Mucosa of rectum (tissue), 2 donors: ENCODE data around the gene NRIP3.
"Not testable (repeated sequence)": the region's sequence is repeated elsewhere in the genome, so short reads cannot be mapped to it uniquely, and the experiment has no call there.

Experiments
- H3K27ac ChIP-seq, 2 donors: one replicate each; pipeline ENCODE4 v1.7.0; 2013; ENCODE audit warnings: inconsistent platforms in 2 of 2, low read depth in 2 of 2, low read length in 2 of 2
- H3K27me3 ChIP-seq, 2 donors: one replicate each; pipeline ENCODE4 v1.7.0; 2013; ENCODE audit warnings: low read length in 2 of 2; ENCODE audit not compliant: control insufficient read depth in 2 of 2, insufficient read depth in 2 of 2
- H3K36me3 ChIP-seq, 2 donors: one replicate each; pipeline ENCODE4 v1.7.0; 2013; ENCODE audit warnings: low read length in 2 of 2; ENCODE audit not compliant: control insufficient read depth in 2 of 2, insufficient read depth in 2 of 2
- H3K4me1 ChIP-seq, 2 donors: one replicate each; pipeline ENCODE4 v1.7.0; 2013; ENCODE audit warnings: low read length in 2 of 2, mild to moderate bottlenecking in 1 of 2; ENCODE audit not compliant: control insufficient read depth in 2 of 2, insufficient read depth in 2 of 2
- H3K4me3 ChIP-seq, 2 donors: one replicate each; pipeline ENCODE4 v1.7.0; 2013; ENCODE audit warnings: low read length in 2 of 2
- H3K9ac ChIP-seq, 2 donors: one replicate each; pipeline ENCODE4 v1.7.0; 2013; ENCODE audit warnings: low read length in 2 of 2, low read depth in 1 of 2, mild to moderate bottlenecking in 1 of 2
- H3K9me3 ChIP-seq, 2 donors: one replicate each; pipeline ENCODE4 v1.7.0; 2013; ENCODE audit warnings: low read length in 2 of 2; ENCODE audit not compliant: control insufficient read depth in 2 of 2
- donor health status: healthy.
- donor health status: Normal muscosa, but diverticular disease.

NRIP3 gene

DNA sequence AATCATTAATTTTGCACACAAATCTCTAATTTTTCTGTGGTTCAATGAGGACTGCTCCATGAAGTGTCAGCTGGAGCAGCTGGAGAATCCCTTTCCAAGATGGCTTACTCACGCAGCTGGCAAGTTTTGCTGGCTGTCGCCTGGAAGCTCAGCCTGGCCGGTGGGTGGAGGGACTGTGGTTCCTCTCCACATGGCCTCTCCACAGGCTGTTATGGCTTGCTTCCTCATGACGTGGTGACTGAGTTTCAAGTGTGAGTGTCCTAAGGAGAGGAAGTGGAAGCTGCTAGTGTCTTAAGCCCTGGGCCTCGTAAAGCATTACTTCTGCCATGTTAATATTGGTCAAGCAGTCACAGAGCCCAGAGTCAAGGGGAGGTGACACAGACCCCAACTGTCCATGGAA is 14.0 kb upstream of the NRIP3 start:
- Histone ChIP-seq H3K27ac (no peak overlapping the region), H3K27me3 (no peaks in the 10 kb centered on the region), H3K9ac (no peak overlapping the region), H3K36me3 (no peaks in the 10 kb centered on the region), H3K4me3 (no peak overlapping the region), H3K9me3 (no peaks in the 10 kb centered on the region), H3K4me1 (no peaks in the 10 kb centered on the region)

GRCh38 chr11:9016916-9017642 is 13.3 kb upstream of the NRIP3 start:
- Histone ChIP-seq H3K9ac (no peak overlapping the region), H3K27ac (no peak overlapping the region), H3K9me3 (no peaks in the 10 kb centered on the region), H3K4me1 (no peaks in the 10 kb centered on the region), H3K36me3 (no peaks in the 10 kb centered on the region), H3K4me3 (no peak overlapping the region), H3K27me3 (no peaks in the 10 kb centered on the region)

GRCh38 chr11:9015677-9016076 is 11.9 kb upstream of the NRIP3 start:
- Histone ChIP-seq H3K4me1 (no peaks in the 10 kb centered on the region), H3K9me3 (no peaks in the 10 kb centered on the region), H3K27me3 (no peaks in the 10 kb centered on the region), H3K36me3 (no peaks in the 10 kb centered on the region), H3K27ac (no peak overlapping the region), H3K9ac (no peak overlapping the region), H3K4me3 (no peak overlapping the region)

DNA sequence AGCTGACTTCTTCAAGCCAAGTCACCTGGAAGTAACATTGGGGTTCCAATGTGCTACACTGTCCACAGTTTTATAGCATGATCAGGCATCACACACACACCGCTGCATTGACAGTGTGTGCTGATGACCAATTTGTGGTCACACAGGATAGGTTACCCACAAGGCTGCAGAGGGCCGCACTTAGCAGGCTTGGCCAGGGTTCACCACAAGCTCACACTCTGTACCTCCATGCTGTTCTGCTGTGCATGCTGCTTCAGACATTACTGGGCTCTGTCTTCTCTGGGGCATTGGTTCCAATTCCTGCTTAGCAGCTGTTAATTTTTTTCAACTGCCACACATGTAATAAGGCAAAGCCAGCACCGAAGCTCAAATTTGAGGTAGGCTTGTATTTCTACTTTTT is 11.0 kb upstream of the NRIP3 start:
- H3K9ac ChIP-seq: no peak overlapping the region
- H3K9me3 ChIP-seq: no peaks in the 10 kb centered on the region
- no peak overlapping the region for H3K27ac ChIP-seq
- no peaks in the 10 kb centered on the region for H3K4me1 ChIP-seq
- no peak overlapping the region for H3K4me3 ChIP-seq
- H3K36me3 ChIP-seq: no peaks in the 10 kb centered on the region
- no peaks in the 10 kb centered on the region for H3K27me3 ChIP-seq

DNA sequence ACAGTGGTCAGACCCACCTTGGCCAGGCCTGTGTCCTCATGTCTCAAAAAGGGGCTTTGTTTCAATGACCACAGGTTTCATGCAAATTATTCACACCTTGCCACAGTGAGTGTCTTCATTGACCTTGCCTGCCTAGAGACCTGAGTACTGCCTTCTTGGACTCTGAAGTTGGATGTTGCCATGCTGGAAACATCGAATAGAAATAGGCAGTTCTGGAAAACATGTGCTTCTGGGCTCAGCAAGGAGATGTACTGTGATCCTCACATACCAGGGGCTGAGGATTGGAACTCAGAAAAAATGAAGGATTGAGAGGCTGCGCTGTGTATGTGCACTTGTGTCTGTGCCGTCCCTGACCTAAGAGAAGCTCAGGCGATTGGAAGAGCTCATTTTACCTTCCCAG is 9.6 kb upstream of the NRIP3 start:
- Histone ChIP-seq H3K27ac (no peak overlapping the region), H3K9me3 (no peaks in the 10 kb centered on the region), H3K36me3 (no peaks in the 10 kb centered on the region), H3K9ac (no peak overlapping the region), H3K27me3 (no peaks in the 10 kb centered on the region), H3K4me3 (no peak overlapping the region), H3K4me1 (no peaks in the 10 kb centered on the region)

- not testable (repeated sequence) for H3K4me1 ChIP-seq, H3K27me3 ChIP-seq
Observed at GRCh38 chr11:9009538-9009937, 5.7 kb upstream of the NRIP3 start.

DNA sequence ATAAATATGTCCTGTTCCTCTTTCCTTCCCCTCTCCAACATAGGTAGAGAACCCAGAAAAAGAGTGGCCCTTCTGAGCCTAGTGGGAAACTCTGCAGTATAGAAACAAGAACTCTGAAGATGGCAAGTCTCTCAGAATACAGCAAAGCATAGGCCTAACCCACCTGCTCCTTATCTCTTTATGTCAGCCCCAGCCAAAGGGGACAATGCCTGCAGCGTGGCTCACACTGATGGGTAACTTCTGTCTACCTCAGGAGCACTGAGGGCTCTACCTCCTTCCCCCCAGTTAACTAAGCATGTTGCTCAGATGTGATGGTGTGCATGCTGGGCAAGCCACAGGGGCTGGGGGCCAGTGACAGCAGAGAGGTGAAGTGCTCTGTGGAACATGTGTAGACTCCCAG is 4.9 kb upstream of the NRIP3 start:
- Histone ChIP-seq H3K4me3 (no peak overlapping the region), H3K9ac (no peak overlapping the region), H3K27me3 (peaks cover 2 to 5% of the 10 kb centered on the region in 2 donors), H3K9me3 (no peaks in the 10 kb centered on the region), H3K36me3 (no peaks in the 10 kb centered on the region), H3K4me1 (peaks cover 0 to under 1% of the 10 kb centered on the region in 2 donors), H3K27ac (no peak overlapping the region)

More at GRCh38 chr11:9009538-9009937, 5.7 kb upstream of the NRIP3 start:
- H3K4me3 ChIP-seq, H3K27ac ChIP-seq, H3K9me3 ChIP-seq, H3K9ac ChIP-seq, H3K36me3 ChIP-seq: not testable (repeated sequence)

DNA sequence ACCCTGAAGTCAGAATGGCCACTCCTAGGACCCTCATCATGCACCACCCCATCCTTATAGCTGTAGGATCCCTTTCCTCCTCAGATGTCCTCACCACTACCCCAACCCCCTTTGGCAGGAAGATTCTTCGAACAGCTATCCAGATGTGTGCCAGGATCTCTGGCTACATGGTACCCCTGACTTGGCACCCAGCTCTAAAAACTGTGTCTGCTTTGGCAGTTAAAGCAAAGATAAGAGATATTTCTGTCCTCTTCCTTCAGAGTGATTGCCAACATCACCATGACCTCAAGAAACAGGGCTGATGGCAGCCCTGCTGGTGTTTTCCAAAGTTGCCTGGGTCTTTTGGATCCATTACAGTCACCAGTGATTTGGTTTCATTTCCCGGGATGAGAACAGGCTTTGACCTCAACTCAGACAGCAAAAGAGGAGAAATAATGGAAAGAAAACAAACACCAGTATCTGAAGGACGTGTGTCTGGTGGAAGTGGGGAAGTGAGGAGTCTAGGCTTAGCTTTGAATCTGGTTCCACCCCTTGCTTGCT is 4.3 kb upstream of the NRIP3 start:
- no peaks in the 10 kb centered on the region for H3K36me3 ChIP-seq
- no peak overlapping the region for H3K27ac ChIP-seq
- peaks cover 7 to 11% of the 10 kb centered on the region in 2 donors for H3K27me3 ChIP-seq
- peaks cover 3 to 6% of the 10 kb centered on the region in 2 donors for H3K4me1 ChIP-seq
- no peaks in the 10 kb centered on the region for H3K9me3 ChIP-seq
- no peak overlapping the region for H3K9ac ChIP-seq
- H3K4me3 ChIP-seq: no peak overlapping the region

- Histone ChIP-seq H3K9me3 (no peaks in the 10 kb centered on the region), H3K4me3 (no peak overlapping the region), H3K36me3 (no peaks in the 10 kb centered on the region), H3K4me1 (peaks cover 3 to 9% of the 10 kb centered on the region in 2 donors), H3K9ac (no peak overlapping the region), H3K27ac (no peak overlapping the region), H3K27me3 (peaks cover 23 to 33% of the 10 kb centered on the region in 2 donors)
Observed at GRCh38 chr11:9005087-9005486, 1.3 kb upstream of the NRIP3 start.

GRCh38 chr11:9004183-9004926 is 554 bp upstream of the NRIP3 start:
- Histone ChIP-seq H3K36me3 (no peaks in the 10 kb centered on the region), H3K4me1 (peaks cover 3 to 9% of the 10 kb centered on the region in 2 donors), H3K27me3 (peaks cover 23 to 33% of the 10 kb centered on the region in 2 donors), H3K4me3 (peak overlapping the region; percentile 20 to 50), H3K9me3 (no peaks in the 10 kb centered on the region), H3K27ac (no peak overlapping the region), H3K9ac (peak overlapping the region in 1 of 2 donors; percentile 48)
